Measurements from ENCODE around the gene SIK2.

The SIK2 gene

DNA sequence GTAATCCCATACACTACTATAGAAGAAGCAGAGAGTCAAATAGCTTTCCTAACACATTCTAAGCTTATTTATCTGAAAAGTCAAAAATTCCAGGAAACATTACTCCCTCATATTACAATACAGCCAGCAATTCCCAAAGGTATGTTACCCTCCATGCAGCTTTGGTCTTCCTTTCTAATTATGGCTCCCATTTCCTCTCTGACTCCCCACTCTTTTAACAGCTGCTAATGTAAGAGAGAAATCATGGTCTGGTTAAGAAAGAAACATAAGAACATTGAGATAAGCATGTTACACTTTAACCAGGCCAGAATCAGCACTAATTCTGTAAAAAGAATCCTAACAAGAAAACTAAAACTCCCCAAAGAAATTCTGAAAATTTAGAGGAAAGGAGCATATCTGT, 157.1 kb downstream of the SIK2 start:
- TF ChIP-seq, protein P1, sequence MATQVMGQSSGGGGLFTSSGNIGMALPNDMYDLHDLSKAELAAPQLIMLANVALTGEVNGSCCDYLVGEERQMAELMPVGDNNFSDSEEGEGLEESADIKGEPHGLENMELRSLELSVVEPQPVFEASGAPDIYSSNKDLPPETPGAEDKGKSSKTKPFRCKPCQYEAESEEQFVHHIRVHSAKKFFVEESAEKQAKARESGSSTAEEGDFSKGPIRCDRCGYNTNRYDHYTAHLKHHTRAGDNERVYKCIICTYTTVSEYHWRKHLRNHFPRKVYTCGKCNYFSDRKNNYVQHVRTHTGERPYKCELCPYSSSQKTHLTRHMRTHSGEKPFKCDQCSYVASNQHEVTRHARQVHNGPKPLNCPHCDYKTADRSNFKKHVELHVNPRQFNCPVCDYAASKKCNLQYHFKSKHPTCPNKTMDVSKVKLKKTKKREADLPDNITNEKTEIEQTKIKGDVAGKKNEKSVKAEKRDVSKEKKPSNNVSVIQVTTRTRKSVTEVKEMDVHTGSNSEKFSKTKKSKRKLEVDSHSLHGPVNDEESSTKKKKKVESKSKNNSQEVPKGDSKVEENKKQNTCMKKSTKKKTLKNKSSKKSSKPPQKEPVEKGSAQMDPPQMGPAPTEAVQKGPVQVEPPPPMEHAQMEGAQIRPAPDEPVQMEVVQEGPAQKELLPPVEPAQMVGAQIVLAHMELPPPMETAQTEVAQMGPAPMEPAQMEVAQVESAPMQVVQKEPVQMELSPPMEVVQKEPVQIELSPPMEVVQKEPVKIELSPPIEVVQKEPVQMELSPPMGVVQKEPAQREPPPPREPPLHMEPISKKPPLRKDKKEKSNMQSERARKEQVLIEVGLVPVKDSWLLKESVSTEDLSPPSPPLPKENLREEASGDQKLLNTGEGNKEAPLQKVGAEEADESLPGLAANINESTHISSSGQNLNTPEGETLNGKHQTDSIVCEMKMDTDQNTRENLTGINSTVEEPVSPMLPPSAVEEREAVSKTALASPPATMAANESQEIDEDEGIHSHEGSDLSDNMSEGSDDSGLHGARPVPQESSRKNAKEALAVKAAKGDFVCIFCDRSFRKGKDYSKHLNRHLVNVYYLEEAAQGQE (IDR thresholded peaks at IDR 0.05; ENCODE audit: insufficient replicate concordance, low read depth): no peak
- TF ChIP-seq GABPA (IDR thresholded peaks at IDR 0.05; ENCODE audit: low read depth) (no peak), POLR2AphosphoS5 (IDR thresholded peaks at IDR 0.05; ENCODE audit: low read depth) (no peak), SPI1 (IDR thresholded peaks at IDR 0.05; ENCODE audit: borderline replicate concordance, low read depth) (no peak)
- TF ChIP-seq, protein P2, sequence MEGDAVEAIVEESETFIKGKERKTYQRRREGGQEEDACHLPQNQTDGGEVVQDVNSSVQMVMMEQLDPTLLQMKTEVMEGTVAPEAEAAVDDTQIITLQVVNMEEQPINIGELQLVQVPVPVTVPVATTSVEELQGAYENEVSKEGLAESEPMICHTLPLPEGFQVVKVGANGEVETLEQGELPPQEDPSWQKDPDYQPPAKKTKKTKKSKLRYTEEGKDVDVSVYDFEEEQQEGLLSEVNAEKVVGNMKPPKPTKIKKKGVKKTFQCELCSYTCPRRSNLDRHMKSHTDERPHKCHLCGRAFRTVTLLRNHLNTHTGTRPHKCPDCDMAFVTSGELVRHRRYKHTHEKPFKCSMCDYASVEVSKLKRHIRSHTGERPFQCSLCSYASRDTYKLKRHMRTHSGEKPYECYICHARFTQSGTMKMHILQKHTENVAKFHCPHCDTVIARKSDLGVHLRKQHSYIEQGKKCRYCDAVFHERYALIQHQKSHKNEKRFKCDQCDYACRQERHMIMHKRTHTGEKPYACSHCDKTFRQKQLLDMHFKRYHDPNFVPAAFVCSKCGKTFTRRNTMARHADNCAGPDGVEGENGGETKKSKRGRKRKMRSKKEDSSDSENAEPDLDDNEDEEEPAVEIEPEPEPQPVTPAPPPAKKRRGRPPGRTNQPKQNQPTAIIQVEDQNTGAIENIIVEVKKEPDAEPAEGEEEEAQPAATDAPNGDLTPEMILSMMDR (IDR thresholded peaks at IDR 0.05; ENCODE audit: insufficient read depth, low read length): no peak
- H3K27ac ChIP-seq (replicated peaks): no peak overlapping the region
- H3K27me3 ChIP-seq (ENCODE audit: insufficient read depth, poor library complexity, severe bottlenecking): no peaks in the 10 kb centered on the region
- DNase-seq (ENCODE audit: low read depth in 1 of 2, low spot score in 1 of 2): no peak
- H3K4me3 ChIP-seq (replicated peaks; ENCODE audit: insufficient read depth, low read length): no peak overlapping the region

DNA sequence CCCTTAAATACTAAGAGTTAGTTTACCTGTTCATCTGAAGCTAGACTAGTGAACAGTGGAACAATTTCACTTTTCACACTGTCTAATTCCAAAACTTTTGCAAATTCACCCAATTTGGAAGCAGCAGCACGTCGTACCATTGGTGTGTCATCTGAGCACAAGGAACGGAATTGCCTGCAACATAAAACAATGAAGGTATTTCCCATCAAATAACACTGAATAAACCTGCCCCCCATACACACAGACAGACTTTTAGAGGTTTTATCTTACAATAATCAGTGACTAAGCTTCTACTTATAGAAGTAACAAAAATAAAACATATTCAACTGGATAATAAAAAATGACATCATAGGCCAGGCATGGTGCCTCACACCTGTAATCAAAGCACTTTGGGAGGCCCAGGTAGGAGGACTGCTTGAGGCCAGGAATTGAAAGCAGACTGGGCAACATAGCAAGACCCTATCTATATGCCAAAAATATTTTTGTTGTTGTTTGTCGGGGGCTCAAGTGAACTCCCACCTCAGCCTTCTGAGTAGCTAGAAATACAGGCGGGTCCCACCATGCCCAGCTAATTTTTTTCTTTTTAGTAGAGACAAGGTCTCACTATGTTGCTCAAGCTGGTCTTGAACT, 157.6 kb downstream of the SIK2 start:
- no peak overlapping the region for H3K27ac ChIP-seq (replicated peaks)
- no peak for TF ChIP-seq GABPA (IDR thresholded peaks at IDR 0.05; ENCODE audit: low read depth)
- H3K4me3 ChIP-seq (replicated peaks; ENCODE audit: insufficient read depth, low read length): no peak overlapping the region
- no peak for DNase-seq (ENCODE audit: low read depth in 1 of 2, low spot score in 1 of 2)
- H3K27me3 ChIP-seq (ENCODE audit: insufficient read depth, poor library complexity, severe bottlenecking): no peaks in the 10 kb centered on the region

DNA sequence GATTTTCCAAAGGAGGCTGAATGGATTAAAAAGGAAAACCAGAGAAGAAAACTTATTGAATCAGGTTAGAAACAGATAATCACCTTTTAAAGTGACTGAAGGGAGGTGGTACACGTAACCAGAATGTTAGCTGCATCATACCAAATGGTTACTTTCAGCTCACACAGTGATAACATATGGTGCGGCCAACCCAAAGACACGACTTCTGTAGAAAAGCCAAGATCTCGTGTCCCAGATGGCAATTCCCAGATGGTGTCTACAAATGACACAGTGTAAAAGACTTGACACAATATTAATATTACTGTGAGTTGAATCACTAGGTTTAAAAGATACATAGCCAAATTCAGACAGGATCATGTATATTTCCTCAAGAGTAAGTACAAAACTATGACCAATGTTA, 158.8 kb downstream of the SIK2 start:
- no peaks in the 10 kb centered on the region for H3K27me3 ChIP-seq (ENCODE audit: insufficient read depth, poor library complexity, severe bottlenecking)
- no peak overlapping the region for H3K4me3 ChIP-seq (replicated peaks; ENCODE audit: insufficient read depth, low read length)
- no peak overlapping the region for H3K27ac ChIP-seq (replicated peaks)
- DNase-seq (ENCODE audit: low read depth in 1 of 2, low spot score in 1 of 2): no peak
- TF ChIP-seq SPI1 (IDR thresholded peaks at IDR 0.05; ENCODE audit: borderline replicate concordance, low read depth) (no peak), POLR2AphosphoS5 (IDR thresholded peaks at IDR 0.05; ENCODE audit: low read depth) (no peak), GABPA (IDR thresholded peaks at IDR 0.05; ENCODE audit: low read depth) (no peak)
- TF ChIP-seq, protein P2 (IDR thresholded peaks at IDR 0.05; ENCODE audit: insufficient read depth, low read length): no peak
- TF ChIP-seq, protein P1 (IDR thresholded peaks at IDR 0.05; ENCODE audit: insufficient replicate concordance, low read depth): no peak

DNA sequence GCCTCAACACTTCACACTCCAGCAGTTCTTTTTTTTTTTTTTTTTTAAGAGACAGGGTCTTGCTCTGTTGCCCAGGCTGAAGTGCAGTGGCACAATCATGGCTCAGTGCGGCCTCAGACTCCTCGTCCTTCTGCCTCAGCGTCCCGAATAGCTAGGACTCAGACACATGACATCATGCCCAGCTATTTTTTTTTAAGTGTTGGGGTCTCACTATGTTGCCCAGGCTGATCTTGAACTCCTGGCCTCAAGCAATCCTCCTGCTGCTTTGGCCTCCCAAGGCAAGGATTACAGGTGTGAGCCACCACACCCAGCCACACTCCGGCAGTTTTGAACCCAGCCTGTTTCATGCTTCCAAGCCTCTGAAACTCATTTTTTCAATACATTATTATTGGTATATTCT, 160.3 kb downstream of the SIK2 start:
- no peaks in the 10 kb centered on the region for H3K27me3 ChIP-seq (ENCODE audit: insufficient read depth, poor library complexity, severe bottlenecking)
- no peak for DNase-seq (ENCODE audit: low read depth in 1 of 2, low spot score in 1 of 2)
- H3K27ac ChIP-seq (replicated peaks): no peak overlapping the region
- H3K4me3 ChIP-seq (replicated peaks; ENCODE audit: insufficient read depth, low read length): no peak overlapping the region
- TF ChIP-seq, protein P2 (IDR thresholded peaks at IDR 0.05; ENCODE audit: insufficient read depth, low read length): no peak
- TF ChIP-seq SPI1 (IDR thresholded peaks at IDR 0.05; ENCODE audit: borderline replicate concordance, low read depth) (no peak), POLR2AphosphoS5 (IDR thresholded peaks at IDR 0.05; ENCODE audit: low read depth) (no peak), GABPA (IDR thresholded peaks at IDR 0.05; ENCODE audit: low read depth) (no peak)
- TF ChIP-seq, protein P1 (IDR thresholded peaks at IDR 0.05; ENCODE audit: insufficient replicate concordance, low read depth): no peak
